OCI-LY1 (cell line): ENCODE measurements around the gene FAM168A.

Experiments used
- CTCF ChIP-seq: fragments of 200-600 bp; sonication (generic), shearing (Covaris generic); IDR thresholded peaks from 2 replicates; pipeline ENCODE4 v1.5.1; 2017; ENCODE audit warnings: mild to moderate bottlenecking, antibody characterized with exemption, low read length, moderate library complexity, mixed read lengths
- EZH2 ChIP-seq: fragments of 200-600 bp; sonication (generic), shearing (Covaris generic); IDR thresholded peaks from 2 replicates; pipeline ENCODE4 v1.8.0; 2017; ENCODE audit warnings: borderline replicate concordance, mixed run types, mild to moderate bottlenecking, antibody characterized with exemption, low read length, moderate library complexity, mixed read lengths

GRCh38 chr11:73469401-73469800 lies 128.5 kb downstream of the FAM168A start:
- no peak for TF ChIP-seq CTCF
- no peak for TF ChIP-seq EZH2
